Fibroblast of skin of right quadriceps (primary cell): ENCODE results near the gene RASGEF1C.
"Not testable (repeated sequence)": the region's sequence is repeated elsewhere in the genome, so short reads cannot be mapped to it uniquely, and the experiment has no call there.

Experiments
- DNase-seq: peaks from one replicate; pipeline ENCODE4 v3.0.0-alpha.2; 2013

The RASGEF1C gene

DNA sequence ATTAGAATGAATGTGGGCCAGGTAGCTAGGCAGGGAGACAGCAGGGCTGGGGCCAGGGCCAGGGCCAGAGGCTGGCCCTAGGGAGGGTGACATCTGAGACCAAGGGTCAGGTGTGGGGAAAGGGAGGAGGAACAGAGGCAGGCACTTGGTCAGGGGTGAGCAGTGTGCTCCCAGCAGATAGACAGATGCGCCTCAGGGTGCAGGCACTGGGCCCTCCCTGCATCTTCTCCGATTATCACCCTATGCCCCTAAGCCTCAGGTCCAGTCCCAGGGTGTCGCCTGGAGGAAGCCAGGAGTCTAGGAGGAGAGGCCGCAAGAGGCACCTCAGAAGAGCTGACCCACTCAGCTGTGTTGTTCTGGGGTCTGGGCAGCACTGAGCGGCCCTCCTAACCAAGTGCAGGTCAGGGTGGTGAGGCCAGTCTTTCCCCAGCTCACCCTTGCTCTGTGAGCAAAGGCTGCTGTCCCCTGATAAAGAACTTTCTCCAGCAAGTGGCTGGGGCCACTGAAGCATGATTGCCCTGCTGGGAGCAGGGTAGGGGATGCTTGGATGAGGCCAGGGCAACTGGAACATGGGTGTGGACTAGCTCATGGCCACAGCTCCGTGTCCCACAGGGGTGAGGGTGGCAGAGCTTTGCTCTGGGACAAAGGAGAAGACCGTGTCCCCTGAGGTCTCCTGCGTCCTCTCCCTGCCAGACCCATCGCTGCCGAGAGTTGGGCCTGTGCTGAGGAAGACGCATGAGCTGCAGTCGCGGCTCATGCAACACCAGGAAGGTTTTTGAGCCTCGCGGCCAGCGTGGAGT lies 2.1 kb upstream of the RASGEF1C start:
- DNase-seq, result no peak

DNA sequence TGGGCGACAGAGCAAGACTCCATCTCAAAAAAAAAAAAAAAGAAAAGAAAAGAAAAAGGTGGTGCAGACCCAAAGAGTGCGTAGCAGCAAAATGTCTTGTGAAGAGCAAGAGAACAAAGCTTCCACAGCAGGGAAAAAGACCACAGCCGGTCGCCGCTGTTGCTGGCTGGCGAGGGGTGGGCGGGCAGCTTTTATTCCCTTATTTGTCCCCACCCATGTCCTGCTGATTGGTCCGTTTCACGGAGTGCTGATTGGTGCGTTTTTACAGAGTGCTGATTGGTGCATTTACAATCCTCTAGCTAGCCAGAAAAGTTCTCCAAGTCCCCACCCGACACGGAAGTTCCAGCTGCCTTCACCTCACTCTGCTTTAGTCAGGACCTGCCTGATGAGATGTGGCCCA lies 1.1 kb upstream of the RASGEF1C start:
- not testable (repeated sequence) for DNase-seq

DNA sequence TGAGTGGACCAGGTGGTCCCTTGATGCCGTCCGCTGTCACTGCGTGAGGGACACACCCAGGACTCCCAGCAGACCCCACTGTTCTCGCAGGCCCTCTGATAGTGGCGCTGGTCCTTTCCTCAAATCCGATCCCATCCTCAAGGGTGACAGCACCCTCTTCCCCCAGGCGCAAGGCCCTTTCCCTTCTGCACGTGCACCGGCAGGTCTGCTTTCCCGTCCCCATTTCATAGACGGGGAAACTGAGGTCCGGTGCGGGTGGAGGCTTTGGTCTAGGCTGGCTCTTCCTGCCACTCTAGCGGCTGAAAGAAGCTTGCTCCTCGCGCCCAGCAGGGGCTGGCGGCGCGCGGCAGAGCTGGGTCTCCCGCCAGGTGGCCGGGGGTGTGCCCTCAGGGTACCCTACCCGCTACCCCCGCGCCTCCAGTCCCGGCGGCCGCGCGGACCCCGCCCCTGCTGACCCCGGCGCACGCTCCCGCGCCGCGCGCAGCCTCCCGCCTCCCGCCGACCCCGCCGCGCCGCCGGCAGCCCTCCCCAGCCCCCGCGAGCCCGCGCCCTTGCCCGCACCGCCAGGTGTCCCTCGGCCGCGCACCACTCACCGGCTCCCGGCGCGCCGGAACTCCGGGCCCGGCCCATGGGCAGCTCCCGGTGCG lies 453 bp downstream of the RASGEF1C start:
- no peak for DNase-seq

DNA sequence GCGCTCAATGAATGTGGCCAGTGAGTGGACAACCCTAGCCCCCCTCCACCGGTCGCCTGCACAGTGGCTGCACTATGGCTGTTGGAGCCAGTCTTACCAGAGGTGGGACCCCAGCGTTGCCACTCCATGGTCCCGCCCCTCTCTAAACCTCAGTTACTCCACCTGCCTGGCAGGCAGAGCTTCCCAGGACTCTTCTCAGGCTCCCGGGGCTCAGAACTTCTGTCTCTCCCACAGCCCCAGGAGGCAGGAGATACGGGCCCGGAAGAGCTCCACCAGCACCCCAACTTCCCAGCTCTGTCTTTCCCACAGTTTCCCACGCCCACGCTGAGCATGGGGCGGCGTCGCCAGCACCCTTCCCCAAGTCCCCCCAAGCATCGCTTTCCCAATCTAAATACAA lies 975 bp downstream of the RASGEF1C start:
- no peak for DNase-seq

DNA sequence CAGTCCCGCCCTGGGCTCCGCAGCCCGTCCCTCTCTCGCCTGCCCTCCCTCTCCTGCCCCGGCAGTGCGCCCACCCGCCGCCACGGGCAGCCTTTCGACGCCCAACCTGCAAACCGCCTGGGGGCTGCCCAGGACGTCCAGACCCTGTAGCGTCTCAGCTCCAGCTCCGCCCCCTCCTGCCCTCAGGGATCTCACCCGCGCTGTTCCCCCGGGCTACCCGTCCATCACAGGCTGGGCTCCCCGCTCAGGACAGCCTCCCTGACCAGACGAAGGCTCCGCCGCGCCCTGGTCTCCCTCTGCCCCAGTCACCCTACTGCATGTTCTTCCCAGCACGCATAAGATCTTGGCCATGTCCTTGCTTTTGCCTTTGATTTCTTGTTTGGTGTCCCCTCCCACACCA lies 1.4 kb downstream of the RASGEF1C start:
- no peak for DNase-seq

DNA sequence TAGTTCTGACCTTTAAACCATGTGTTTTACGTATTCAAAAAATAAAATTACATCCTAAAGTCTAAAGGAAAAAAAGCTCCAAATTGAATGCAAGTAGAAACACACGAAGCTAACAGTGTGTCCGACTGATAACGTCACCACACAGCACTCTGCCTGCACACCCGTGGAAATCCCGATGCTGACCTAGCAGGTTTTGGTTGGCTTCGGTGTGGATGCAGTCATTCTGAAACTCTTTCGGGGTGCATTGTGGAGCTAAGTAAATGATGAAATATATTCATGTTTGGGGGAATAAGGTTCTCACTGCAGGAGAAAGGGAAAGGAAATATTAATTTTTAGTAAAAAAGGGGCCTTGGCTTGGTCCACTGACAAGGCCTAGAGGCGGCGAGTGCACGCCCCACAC lies 2.0 kb downstream of the RASGEF1C start:
- DNase-seq, result no peak

DNA sequence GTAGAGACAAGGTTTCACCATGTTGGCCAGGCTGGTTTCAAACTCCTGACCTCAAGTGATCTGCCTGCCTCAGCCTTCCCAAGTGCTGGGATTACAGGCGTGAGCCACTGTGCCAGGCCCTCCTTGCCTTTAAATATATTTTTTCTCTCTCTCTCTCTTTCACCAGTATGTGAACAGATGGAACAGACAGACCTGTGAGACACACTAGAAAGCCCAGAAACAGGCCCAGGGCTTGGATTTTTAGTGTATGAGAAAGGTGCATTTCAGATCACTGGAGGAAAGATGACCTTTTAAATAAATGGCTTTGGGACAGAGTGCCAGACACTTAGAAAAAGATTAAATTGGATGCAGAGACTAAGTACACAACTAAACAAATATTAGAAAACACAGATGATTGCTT lies 3.1 kb downstream of the RASGEF1C start:
- DNase-seq, result no peak

DNA sequence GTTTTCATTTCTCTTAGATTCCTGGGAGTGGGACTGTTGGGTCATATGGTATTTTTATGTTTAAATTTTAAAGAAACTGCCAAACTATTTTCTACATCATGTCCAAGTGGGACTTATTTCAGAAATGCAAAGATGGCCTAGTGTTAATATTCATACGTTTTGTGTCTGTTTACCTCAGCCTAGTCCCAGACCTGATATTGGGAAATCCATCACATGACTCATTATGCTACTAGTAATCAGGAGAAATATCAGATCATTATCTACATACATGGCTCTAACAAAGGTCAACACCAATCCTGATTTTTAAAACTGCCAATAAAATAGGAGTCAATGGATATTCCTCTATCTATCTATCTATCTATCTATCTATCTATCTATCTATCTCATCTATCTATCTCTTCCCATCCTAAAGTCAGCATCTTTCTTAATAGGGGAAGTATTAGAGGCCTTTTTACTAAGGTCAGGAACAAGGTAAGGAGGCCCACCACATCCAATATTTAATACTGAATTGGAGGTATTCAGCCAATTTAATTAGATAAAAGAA lies 4.7 kb downstream of the RASGEF1C start:
- no peak for DNase-seq

DNA sequence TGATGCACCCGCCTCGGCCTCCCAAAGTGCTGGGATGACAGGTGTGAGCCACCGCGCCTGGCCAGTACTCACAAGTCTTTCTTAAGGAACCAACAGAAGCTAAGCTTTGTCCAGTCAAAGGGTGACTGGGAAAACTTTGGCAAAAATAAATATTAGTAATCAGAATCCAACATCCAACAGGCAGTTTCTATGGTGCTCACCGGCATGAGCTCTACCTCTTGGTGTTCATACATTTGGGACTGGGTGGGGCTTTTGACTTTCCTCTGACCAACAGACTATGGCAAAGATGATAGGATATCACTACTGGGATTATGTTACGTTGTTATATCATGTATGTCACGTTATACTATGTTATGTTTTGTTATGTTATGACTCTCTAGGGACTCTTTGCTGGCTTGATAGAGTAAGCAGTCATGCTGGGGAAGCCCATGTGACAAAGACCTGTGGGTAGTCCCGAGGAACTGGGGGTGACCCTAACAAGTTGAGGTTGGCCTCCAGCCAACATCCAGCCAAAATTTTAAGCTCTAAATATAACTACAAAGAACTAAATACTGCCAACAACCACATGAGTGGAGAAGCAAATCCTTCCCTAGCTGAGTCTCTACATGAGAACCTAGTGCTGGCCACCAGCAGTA lies 6.0 kb downstream of the RASGEF1C start:
- no peak for DNase-seq

DNA sequence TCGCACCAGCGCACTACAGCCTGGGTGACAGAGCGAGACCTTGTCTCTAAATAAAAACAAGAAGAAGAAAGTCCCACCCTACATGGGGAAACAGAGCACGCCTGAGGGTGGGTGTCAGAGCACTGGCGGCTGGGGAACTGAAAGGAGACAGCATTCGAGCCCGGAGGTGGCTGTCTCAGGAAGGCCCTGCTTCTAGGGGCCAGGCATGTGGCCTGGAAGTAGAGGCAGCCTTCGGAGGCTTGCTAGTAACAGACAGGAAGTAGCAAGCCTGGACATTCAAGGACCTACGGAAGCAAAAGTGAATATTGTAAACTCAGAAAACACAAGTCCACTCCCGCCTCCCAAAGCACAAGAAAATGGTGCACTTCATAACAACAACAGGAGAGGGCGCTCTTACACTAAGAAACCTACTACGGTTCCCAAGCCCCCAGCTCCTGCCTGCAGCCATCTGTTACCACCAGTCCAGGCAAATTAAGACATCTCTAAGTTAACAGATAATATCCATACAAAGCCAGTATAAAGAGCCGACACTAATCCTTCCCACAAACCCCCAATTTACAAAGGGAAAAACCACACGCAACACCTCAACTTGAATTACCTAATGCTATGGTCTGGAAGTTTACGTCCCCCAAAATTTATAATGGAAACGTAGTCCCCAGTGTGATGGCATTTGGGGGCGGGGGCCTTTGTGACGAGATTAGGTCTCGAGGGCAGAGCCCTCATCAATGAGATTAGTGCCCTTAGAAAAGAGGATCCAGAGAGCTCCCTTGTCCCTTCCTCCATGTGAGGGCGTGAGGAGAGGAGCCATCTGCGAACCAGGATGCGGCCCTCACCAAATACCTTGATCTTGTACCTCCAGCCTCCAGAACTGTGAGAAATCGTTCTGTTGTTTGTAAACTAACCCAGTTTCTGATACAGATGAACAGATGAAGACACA lies 7.7 kb downstream of the RASGEF1C start:
- DNase-seq, result no peak

DNA sequence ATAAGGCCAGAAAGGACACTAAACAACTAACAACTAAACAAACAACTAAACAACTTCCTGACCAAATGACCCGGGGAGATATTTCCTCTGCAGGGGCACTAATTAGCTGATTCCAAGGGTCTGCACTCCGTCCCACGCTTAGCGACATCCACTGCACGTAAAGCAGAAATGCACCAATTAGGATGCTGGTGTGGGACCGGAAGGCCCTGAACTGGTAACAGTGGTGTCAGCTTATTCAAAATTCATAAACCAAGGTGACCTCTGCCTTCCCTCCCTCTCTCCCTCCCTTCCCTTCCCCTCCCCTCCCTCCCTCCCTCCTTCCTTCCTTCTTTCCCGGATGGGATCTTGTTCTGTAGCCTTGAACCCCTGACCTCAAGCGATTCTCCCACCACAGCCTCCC lies 9.6 kb downstream of the RASGEF1C start:
- no peak for DNase-seq

DNA sequence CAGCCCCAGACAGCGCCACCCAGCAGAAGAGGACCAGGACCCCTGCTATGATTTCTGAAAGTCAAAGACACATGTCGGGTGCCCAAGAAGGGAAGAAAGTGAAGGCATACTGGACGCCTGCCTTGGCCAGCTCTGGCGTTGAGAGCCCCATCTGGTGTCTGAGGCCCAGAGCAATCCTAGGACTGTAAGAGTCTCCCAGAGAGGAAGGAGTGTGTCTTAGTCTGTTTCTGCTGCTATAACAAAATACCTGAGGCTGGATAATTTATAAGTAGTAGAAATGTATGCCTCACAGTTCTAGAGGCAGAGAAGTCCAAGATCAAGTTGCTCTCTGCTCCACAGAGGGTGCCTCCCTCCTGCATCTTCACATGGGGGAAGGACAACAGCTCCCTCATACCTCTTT lies 10.8 kb downstream of the RASGEF1C start:
- DNase-seq, result no peak

DNA sequence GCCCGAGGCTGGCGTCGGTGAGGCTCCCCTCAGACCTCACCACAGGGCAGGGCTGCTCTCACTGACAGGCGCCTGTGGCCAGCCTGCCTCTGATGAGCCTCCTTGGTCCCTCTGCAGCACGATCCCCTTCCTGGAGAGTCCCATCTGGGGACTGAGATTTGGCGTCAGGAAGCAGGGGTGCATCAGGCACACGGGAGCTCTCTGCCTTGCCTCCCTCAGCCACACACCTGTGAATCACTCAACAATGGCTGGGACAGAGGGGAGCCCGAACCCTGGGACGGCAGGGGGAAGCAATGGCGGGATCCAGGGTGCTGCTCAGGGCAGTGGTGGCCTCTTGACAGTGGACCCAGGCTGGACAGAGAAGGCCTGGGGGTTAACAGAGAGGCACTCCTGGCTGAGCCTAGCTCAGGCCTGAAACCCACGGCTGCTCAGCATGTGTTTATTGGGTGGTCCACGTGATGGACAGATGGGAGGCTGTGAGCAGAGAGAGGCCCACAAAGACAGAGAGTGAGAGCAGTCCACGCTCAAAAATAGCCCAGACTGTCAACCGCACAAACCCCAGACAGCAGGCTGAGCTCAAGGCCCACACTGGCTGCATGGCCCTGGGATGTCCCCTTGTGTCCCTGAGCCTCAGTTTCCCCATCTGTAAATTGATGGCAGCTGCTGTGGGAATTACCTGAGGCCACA lies 11.9 kb downstream of the RASGEF1C start:
- no peak for DNase-seq

DNA sequence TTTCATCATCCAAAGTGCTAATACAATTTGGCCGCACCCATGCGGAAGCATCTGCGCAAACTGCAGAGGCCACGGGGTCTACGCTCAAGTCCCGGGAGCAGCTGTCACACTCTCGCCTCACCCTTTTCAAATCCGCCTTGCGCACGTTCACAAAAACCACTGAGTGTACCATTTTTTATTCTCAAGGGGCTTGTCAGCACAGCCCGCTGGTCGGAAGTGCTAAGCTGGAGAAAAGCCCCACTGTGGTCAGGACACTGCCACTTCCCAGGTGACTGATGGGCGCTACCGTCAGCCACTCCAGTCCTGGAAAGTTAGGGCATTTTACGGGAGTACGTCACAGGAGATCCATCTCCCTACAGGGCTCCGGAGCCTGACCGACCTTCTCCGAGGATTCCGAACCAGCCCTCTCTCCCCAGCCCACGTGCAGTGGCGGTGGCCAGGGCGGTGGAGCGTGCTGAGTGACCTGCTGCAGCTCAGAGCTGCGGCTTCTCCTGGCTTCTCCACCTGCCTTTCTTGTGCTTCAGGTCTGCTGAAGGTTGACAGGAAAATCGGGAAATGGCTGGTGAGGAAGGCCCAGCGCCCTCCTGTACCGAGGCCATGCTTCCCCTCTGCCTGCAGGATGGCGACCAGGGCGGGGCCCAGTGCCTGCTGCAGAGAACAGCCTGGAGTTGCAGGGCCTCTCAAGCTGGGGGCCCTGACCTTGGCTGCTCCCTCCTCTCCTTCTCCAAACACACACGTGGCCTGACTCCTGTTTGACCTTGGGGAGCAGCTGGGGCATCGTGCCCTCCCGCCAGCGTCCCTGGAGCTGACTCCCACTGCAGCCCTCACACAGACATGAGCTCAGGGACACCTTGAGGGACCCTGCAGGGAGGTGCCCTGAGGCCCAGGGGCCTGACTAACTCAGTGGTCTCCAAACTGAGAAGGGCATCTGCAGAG lies 14.3 kb downstream of the RASGEF1C start:
- no peak for DNase-seq

DNA sequence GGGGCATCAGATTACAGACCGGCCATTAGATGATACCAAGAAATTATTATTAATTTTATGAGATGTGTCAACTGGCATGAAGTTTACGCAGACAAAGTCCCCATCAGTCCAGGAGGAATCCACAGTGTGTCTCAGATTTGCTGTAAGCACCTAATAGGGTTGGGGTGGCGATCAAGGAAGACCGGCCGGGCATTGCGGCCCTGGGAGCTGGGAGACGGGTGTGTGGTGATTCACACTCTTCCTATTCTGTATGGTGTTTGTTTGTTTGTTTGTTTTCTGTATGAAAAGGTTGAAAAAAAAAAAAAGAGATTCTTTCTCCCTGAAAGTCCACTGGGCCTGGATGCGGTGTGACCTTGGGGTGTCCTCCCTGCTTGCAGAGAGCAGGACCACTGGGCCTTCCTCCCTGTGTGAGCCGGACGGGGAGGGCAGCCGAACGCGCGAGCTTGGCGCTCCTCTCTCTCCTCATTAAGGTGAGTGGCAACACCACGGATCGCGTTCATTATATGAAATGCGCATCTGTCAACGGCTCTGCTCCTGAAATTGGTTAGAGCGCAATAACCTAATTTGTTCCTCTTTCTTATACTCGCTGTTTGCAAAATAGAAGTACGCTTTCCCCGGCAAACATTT lies 15.1 kb downstream of the RASGEF1C start:
- DNase-seq, result no peak

DNA sequence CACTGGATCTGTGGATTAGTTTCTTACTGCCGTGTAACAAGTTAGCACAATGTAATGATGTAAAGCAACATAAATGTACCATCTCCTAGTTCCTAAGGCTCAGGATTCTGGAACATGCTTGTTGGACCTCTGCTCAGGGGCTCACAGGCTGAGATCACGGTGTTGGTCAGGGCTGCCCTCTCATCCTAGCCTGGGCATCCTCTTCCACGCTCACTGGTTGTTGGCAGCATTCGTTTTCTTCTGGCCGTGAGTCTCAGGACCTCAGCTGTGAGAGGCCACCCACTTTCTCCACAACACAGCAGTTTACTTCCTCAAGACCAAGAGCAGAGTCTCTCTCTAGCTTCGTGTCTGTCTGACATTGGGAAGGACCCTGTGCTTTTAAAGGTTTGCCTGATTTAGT lies 17.3 kb downstream of the RASGEF1C start:
- no peak for DNase-seq

DNA sequence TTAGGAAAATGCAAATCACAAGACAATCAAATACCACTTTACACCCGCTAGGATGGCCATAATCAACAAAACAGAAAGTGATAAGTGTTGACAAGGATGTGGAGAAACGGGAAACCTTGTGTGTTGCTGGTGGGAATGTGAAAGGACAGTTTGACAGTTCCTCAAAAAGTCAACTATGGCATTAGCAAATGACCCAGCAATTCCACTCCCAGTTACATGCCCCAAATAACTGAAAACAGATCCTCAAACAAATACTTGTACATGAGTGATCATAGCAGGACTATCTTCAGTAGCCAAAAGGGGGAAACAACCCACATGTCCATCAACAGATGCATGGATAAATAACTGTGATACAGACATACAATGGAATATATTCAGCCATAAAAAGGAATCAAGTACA lies 21.2 kb downstream of the RASGEF1C start:
- DNase-seq, result no peak

DNA sequence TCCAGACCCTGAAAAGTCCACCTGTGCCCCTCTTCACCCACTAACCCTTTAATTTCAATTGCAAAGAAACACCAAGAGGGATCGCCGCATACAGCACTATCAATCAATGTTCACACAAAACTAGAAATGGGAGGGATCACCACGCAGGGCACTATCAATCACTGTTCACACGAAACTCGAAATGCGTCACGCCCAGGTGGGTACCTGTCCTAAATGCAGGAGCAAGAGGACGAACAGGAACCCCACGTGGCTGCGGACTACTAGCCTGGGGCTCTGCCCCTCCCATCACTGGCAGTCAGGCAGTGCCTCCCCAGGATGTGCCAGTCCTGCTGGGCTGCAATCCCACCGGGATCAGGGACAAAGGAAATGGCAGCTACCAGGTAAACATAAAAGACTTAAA lies 28.2 kb downstream of the RASGEF1C start:
- no peak for DNase-seq

DNA sequence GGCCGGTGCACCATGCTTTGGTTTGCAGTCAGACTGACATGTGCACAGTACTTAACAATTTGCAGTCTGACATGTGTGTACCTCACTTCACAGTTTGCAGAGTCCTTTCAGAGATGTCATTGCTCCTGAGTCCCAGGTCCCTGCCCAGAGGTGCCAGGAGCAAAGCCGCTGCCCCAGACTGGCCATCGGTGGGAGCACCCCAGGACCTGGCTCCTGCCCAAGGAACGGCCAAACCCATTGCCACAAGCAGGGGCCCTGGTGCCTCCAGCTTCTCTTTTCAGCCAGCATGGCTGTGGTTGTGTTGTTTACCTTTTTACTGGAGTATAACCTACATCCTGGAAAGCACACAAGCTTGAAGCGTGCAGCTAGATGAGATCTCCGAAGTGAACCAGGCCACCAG lies 28.6 kb downstream of the RASGEF1C start:
- DNase-seq, result no peak
